GM06990 (cell line): ENCODE data around the gene FBXO3.
A peak's percentile ranks its signal among the peaks of the same experiment; 100 is the strongest.

Experiments used
- DNase-seq: peaks from one replicate; pipeline ENCODE4 v3.0.0-alpha.2; 2011; ENCODE audit not compliant: insufficient read length; ENCODE audit errors: extremely low read depth
- H3K27me3 ChIP-seq: replicated peaks from 2 replicates; pipeline ENCODE4 v1.6.0; 2011; ENCODE audit warnings: low read length; ENCODE audit not compliant: control insufficient read depth, insufficient read depth
- H3K36me3 ChIP-seq: 2 replicates; pipeline ENCODE4 v1.5.1; 2011; ENCODE audit warnings: low read length; ENCODE audit not compliant: control insufficient read depth, insufficient read depth
- H3K4me3 ChIP-seq: replicated peaks from 2 replicates; pipeline ENCODE4 v1.5.1; 2011; ENCODE audit warnings: low read depth, mild to moderate bottlenecking, control low read depth, low read length
- TF ChIP-seq, protein P1 (sequence below): IDR thresholded peaks from 2 replicates; pipeline ENCODE4 v1.5.1; 2011; ENCODE audit warnings: low read length, control low read depth, mild to moderate bottlenecking, inconsistent platforms; ENCODE audit not compliant: insufficient read depth, poor library complexity, severe bottlenecking

Gene FBXO3

DNA sequence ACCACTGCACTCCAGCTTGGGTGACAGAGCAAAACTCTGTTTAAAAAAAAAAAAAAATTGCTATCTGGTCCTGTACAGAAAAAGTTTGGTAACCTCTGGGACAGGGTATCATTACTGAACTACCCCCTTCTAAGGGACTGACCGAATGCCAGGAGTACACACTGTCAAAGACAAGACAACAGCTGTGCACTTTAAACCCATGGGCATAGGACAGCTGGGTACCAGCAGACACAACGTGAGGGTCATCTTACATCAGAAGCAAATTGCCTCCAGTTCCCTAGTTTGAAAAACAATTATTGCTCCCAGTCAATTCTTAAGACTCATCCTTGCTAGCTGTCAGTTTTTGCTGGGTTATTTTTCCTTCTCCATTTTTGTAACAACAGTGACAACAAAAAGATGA is 55.9 kb downstream of the FBXO3 start:
- DNase-seq = no peak
- TF ChIP-seq, protein P1, sequence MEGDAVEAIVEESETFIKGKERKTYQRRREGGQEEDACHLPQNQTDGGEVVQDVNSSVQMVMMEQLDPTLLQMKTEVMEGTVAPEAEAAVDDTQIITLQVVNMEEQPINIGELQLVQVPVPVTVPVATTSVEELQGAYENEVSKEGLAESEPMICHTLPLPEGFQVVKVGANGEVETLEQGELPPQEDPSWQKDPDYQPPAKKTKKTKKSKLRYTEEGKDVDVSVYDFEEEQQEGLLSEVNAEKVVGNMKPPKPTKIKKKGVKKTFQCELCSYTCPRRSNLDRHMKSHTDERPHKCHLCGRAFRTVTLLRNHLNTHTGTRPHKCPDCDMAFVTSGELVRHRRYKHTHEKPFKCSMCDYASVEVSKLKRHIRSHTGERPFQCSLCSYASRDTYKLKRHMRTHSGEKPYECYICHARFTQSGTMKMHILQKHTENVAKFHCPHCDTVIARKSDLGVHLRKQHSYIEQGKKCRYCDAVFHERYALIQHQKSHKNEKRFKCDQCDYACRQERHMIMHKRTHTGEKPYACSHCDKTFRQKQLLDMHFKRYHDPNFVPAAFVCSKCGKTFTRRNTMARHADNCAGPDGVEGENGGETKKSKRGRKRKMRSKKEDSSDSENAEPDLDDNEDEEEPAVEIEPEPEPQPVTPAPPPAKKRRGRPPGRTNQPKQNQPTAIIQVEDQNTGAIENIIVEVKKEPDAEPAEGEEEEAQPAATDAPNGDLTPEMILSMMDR = no peak
- Histone ChIP-seq H3K36me3 (peaks cover 12% of the 10 kb centered on the region), H3K27me3 (no peaks in the 10 kb centered on the region), H3K4me3 (no peak overlapping the region)

GRCh38 chr11:33716243-33716642 is 58.1 kb downstream of the FBXO3 start:
- DNase-seq = no peak
- no peaks in the 10 kb centered on the region for H3K27me3 ChIP-seq
- H3K36me3 ChIP-seq = peaks cover 7% of the 10 kb centered on the region

DNA sequence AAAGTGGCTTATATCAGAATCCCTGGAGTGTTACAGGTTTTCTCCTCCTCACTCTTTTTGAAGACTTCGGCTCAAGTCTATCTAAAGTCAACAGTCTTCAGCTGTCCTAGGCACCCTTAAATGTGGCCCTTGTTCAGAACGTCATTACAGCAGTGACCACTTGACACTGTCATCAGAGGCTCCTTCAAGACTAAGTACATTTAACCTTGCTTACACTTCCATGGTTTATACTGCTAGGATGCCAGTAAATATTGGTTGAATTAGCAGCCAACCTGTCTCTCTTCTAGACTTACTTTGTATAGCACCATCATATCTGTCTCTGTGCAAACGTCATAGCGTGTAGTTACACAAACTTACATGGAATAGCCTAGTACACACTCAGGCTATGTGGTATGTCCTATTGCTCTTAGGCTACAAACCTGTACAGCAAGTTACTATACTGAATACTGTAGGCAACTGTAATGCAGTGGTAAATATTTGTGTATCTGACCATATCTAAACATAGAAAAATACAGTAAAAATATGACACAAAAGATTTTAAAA is 60.4 kb downstream of the FBXO3 start:
- DNase-seq = no peak
- Histone ChIP-seq H3K27me3 (no peaks in the 10 kb centered on the region), H3K36me3 (peaks cover 6% of the 10 kb centered on the region), H3K4me3 (no peak overlapping the region)
- TF ChIP-seq, protein P1 = no peak

More at GRCh38 chr11:33716243-33716642, 58.1 kb downstream of the FBXO3 start:
- TF ChIP-seq, protein P1 = peak; percentile 37
- no peak overlapping the region for H3K4me3 ChIP-seq

- H3K27me3 ChIP-seq = no peaks in the 10 kb centered on the region
- H3K36me3 ChIP-seq = peaks cover 6% of the 10 kb centered on the region
- DNase-seq = no peak
- H3K4me3 ChIP-seq = no peak overlapping the region
- TF ChIP-seq, protein P1 = no peak
These were observed 61.0 kb downstream of the FBXO3 start for GRCh38 chr11:33713151-33713855.

DNA sequence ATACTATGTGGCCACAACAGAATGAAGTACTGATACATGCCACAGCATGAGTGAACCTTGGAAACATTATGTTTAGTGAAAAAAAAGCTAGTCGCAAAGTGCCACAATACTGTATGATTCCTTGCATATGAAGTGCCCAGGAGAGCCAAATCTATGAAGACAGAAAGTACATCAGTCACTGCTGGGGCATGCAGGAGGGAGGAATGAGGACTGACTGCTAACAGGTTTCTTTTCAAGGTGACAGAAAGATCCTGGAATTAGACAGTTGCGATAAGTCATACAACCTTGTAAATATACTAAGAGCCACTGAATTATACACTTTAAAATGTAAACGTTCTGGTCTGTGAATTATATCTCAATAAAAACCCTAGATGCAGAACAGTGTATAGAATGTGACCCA is 61.9 kb downstream of the FBXO3 start:
- H3K4me3 ChIP-seq = no peak overlapping the region
- TF ChIP-seq, protein P1 = no peak
- H3K36me3 ChIP-seq = peaks cover 9% of the 10 kb centered on the region
- no peak for DNase-seq
- no peaks in the 10 kb centered on the region for H3K27me3 ChIP-seq
